ENCODE results near the gene WSCD1. TPM values are rescaled to one million over a fixed set of nuclear protein-coding genes. Genes with fewer than 3 reads are reported as not detected.

WSCD1 gene
- total RNA-seq, 2 experiments from 2014 or later = not detected

- H3K4me1 ChIP-seq (ENCODE audit: insufficient read depth, low read length, poor library complexity, severe bottlenecking) = no peaks in the 10 kb centered on the region
- H3K9me3 ChIP-seq (ENCODE audit: low read length) = no peaks in the 10 kb centered on the region
- H4K20me1 ChIP-seq (ENCODE audit: insufficient read depth, low read length) = no peaks in the 10 kb centered on the region
- POLR2A ChIA-PET = no interaction called here
- TF ChIP-seq, protein P1, sequence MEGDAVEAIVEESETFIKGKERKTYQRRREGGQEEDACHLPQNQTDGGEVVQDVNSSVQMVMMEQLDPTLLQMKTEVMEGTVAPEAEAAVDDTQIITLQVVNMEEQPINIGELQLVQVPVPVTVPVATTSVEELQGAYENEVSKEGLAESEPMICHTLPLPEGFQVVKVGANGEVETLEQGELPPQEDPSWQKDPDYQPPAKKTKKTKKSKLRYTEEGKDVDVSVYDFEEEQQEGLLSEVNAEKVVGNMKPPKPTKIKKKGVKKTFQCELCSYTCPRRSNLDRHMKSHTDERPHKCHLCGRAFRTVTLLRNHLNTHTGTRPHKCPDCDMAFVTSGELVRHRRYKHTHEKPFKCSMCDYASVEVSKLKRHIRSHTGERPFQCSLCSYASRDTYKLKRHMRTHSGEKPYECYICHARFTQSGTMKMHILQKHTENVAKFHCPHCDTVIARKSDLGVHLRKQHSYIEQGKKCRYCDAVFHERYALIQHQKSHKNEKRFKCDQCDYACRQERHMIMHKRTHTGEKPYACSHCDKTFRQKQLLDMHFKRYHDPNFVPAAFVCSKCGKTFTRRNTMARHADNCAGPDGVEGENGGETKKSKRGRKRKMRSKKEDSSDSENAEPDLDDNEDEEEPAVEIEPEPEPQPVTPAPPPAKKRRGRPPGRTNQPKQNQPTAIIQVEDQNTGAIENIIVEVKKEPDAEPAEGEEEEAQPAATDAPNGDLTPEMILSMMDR (conservative IDR thresholded peaks at IDR 0.05; ENCODE audit: low read length) = no peak
- TF ChIP-seq EZH2phosphoT487 (IDR thresholded peaks at IDR 0.05; ENCODE audit: borderline replicate concordance, low read depth, low read length) = no peak
- H3K4me3 ChIP-seq (ENCODE audit: low read depth, low read length, poor library complexity, severe bottlenecking) = no peak overlapping the region
- H3K36me3 ChIP-seq (ENCODE audit: insufficient read depth, low read length) = no peaks in the 10 kb centered on the region
- H3K79me2 ChIP-seq (ENCODE audit: insufficient read depth, low read depth, low read length) = no peaks in the 10 kb centered on the region
- intact Hi-C loops (cut with micrococcal nuclease; ENCODE audit: unreplicated experiment) = no loop called here
- no peak overlapping the region for H3K27ac ChIP-seq (ENCODE audit: low read depth, low read length, poor library complexity, severe bottlenecking)
- DNase-seq (ENCODE audit: low spot score) = no peak
- no TSS peak for BruUV-seq (replicated peaks)
- H2AFZ ChIP-seq (ENCODE audit: low read length) = no peak overlapping the region
- CTCF ChIA-PET (ENCODE audit: unreplicated experiment) = no interaction called here
- no peak overlapping the region for H3K4me2 ChIP-seq (ENCODE audit: low read length)
- H3K9me2 ChIP-seq (ENCODE audit: insufficient read depth, low read length) = no peaks in the 10 kb centered on the region
Observed at GRCh38 chr17:6153375-6153774, 83.2 kb downstream of the WSCD1 start.

DNA sequence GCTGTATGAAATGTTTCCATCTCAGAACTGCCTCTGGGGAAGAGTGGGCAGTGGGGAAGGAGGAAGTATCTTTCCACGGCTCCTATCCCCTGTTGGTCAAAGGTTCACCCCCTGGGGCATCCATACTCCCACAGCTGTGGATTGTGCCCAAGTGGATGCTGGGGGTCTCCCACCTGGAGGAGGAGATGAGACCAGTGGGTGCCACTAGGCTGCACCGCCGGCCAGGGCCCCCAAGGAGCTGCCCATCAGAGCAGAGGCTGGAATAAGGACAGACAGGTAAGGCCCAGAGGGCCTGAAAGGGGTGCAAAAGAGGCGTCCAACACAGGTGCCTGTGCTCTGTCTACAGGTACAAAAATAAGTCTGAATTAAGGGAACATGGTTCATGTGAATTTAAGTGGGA lies 87.5 kb downstream of the WSCD1 start:
- H3K36me3 ChIP-seq (ENCODE audit: insufficient read depth, low read length) = no peaks in the 10 kb centered on the region
- POLR2A ChIA-PET = no interaction called here
- intact Hi-C loops (cut with micrococcal nuclease; ENCODE audit: unreplicated experiment) = no loop called here
- H3K9me3 ChIP-seq (ENCODE audit: low read length) = no peaks in the 10 kb centered on the region
- H3K9me2 ChIP-seq (ENCODE audit: insufficient read depth, low read length) = no peaks in the 10 kb centered on the region
- H4K20me1 ChIP-seq (ENCODE audit: insufficient read depth, low read length) = no peaks in the 10 kb centered on the region
- no TSS peak for BruUV-seq (replicated peaks)
- H2AFZ ChIP-seq (ENCODE audit: low read length) = no peak overlapping the region
- CTCF ChIA-PET (ENCODE audit: unreplicated experiment) = no interaction called here
- no peak overlapping the region for H3K27ac ChIP-seq (ENCODE audit: low read depth, low read length, poor library complexity, severe bottlenecking)
- no peak overlapping the region for H3K4me2 ChIP-seq (ENCODE audit: low read length)
- H3K79me2 ChIP-seq (ENCODE audit: insufficient read depth, low read depth, low read length) = no peaks in the 10 kb centered on the region
- TF ChIP-seq, protein P1 (conservative IDR thresholded peaks at IDR 0.05; ENCODE audit: low read length) = no peak
- TF ChIP-seq EZH2phosphoT487 (IDR thresholded peaks at IDR 0.05; ENCODE audit: borderline replicate concordance, low read depth, low read length) = no peak
- no peak overlapping the region for H3K4me3 ChIP-seq (ENCODE audit: low read depth, low read length, poor library complexity, severe bottlenecking)
- H3K4me1 ChIP-seq (ENCODE audit: insufficient read depth, low read length, poor library complexity, severe bottlenecking) = no peaks in the 10 kb centered on the region
- no peak for DNase-seq (ENCODE audit: low spot score)

DNA sequence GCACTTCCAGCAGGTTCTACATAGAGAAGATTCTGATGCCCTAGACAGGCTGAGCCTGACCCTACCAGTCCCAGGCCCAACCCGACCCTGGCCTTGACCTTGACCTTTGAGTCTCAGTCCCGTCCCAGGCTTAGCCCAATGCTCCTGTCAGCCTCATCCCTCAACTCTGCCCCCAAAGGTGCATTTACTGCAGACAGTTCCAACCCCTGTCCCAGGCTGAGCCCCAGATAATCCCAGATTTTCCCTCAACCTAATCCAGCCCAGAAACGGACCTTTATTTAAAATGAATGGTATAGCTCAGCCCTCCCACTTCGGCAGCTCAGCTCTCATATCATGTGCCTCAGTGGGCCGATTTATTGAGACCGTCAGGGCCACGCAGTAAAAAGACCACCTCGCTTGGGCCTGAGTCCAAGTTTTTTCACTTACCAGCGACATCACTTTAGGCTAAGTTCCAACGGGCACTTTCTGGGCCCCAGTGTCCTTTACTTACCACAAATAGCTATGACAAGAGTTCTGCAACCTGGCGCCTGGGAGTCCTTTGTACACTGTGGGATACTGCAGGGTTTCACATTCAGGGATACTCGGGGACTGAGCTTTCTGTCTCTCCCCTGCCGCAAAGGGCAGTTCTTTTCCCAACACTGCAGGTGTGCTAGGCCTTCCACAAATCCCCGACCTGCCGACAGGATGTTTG lies 89.5 kb downstream of the WSCD1 start:
- no TSS peak for BruUV-seq (replicated peaks)
- Histone ChIP-seq H4K20me1 (ENCODE audit: insufficient read depth, low read length) (no peaks in the 10 kb centered on the region), H3K4me1 (ENCODE audit: insufficient read depth, low read length, poor library complexity, severe bottlenecking) (no peaks in the 10 kb centered on the region), H3K4me3 (ENCODE audit: low read depth, low read length, poor library complexity, severe bottlenecking) (no peak overlapping the region), H2AFZ (ENCODE audit: low read length) (no peak overlapping the region), H3K27ac (ENCODE audit: low read depth, low read length, poor library complexity, severe bottlenecking) (no peak overlapping the region), H3K4me2 (ENCODE audit: low read length) (no peak overlapping the region), H3K9me2 (ENCODE audit: insufficient read depth, low read length) (no peaks in the 10 kb centered on the region), H3K79me2 (ENCODE audit: insufficient read depth, low read depth, low read length) (no peaks in the 10 kb centered on the region), H3K9me3 (ENCODE audit: low read length) (no peaks in the 10 kb centered on the region), H3K36me3 (ENCODE audit: insufficient read depth, low read length) (no peaks in the 10 kb centered on the region)
- no peak for TF ChIP-seq EZH2phosphoT487 (IDR thresholded peaks at IDR 0.05; ENCODE audit: borderline replicate concordance, low read depth, low read length)
- TF ChIP-seq, protein P1 (conservative IDR thresholded peaks at IDR 0.05; ENCODE audit: low read length) = no peak
- DNase-seq (ENCODE audit: low spot score) = no peak
- CTCF ChIA-PET (ENCODE audit: unreplicated experiment) = no interaction called here
- POLR2A ChIA-PET = no interaction called here
- intact Hi-C loops (cut with micrococcal nuclease; ENCODE audit: unreplicated experiment) = no loop called here

All from OCI-LY7 (cell line).